Measurements from ENCODE around the gene TK2.
A peak's percentile ranks its signal among the peaks of the same experiment; 100 is the strongest.

Gene TK2

DNA sequence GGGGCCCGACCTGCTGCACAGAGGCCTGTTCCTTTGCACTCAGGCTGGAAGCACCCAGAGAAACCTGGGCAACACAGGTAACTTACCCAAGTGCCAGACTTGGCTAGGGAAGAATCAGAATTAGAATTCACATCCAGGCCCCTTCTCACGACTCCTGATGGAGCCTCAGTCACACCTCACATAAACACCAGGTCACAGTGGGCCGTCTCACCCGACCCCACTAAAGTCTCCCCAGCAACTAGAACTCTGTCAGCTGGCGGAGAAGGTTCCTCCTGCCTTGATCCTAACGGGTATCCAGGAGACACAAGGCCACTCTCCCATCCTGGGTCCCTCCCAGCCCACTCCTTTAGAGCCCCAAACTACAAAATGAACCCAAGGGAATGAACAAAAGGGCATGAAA, 6.4 kb downstream of the TK2 start:
- no peak for DNase-seq

DNA sequence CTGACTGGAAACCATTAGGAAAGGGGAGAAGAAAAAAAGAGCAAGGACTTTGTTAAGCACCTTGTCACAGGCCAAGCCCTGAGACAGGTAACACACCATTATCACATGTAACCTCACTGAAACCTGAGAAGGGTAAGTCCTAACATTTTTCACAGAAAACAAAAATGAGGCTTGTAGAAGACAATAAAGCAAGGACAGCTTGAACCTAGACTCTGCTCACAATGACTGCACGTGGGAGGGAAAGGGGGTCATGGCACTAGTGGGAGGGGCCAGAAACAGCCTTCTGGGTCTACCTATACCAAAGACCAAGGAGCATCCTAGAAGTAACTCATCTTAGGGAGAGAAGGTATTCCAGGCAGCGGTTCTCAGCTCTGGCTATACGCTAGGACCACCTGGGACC, 7.5 kb downstream of the TK2 start:
- no peak for DNase-seq

DNA sequence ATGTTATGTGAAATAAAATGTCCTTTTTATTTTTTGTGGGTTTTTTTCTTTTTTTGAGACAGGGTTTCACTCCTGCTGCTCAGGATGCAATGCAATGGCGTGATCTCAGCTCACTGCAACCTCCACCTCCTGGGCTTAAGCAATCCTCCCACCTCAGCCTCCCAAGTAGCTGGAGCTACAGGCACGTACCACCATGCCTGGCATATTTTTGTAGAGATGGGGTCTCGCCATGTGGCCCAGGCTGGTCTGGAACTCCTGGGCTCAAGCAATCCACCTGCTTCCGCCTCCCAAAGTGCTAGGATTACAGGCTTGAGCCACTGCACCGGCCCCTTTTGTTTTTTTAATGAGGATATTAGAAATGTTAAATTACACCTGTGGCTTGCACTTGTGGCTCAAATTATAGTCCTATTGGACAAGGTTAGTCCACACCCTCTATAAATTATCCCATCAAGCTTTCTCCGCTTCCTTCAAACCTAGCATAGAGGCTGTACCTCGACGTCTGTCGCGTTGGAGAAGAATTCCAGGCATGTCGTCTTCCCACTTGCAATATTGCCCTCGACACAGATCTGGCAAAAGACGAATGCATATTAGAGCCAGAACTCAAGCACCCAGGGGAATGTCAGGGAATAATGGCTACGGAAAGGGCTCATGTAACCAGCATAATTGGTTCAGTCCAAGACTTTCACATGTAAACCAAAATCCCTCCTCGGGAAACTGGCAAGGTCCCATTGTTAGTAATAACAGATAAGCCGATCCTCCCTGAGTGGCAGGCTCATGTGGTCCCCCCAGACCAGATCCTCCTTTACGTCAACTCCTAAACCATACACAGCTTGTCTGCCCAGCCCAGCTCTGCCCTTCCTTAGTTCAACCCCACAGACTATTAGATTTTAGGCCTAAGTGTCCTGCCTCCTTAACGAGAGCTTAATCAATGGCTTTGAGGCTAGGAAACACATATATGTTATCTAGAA, 8.2 kb downstream of the TK2 start:
- DNase-seq: no peak

DNA sequence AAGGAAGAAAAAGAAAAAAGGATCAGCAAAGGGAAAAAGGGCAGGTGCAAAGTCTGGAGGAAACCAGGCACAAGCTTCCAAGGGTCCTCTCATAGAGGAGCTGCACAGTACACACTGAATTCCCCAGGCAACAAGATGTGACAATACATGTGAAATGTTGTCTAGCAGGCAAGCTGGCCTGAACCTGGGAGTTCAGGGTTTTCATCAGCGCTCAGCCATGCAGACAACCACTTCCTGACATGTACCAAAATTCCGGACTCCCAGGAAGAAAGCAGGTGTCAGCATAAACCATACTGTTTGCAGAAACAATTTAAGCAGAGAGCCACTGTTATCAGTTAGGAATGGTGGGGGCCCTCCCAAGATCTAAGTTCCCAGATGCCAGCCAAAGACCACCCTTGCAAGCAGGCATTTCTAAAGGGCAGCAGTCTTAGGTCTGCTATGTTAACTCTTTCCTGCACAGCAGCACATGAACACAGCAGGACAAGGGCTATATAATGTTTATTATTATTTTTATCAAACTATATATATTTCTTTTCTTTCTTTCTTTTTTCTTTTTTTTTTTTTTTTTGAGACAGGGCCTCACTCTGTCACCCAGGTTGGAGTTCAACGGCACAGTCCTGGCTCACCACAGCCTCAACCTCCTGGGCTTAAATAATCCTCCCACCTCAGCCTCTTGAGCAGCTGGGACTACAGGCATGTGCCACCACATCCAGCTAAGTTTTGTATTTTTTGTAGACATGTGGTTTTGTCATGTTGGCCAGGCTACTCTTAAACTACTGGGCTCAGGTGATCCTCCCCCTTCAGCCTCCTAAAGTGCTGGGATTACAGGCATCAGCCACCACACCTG, 10.1 kb downstream of the TK2 start:
- no peak for DNase-seq

DNA sequence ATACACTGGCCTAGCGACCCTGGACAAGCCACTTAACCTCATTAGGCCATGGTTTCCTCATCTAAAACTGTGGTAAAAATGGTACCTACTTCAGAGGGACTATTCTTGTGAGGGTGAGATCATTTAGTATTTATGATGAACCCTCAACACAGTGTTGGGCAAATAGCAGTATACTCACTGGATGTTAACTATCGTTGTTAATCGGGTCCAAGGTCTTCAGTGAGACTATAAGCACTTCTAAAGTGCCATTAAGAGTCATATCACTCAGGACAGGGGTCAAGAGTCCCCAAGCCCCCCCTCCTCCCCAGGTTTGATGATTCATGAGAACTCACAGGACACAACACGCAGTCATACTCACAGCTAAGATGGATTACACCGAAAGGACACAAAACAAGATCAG, 11.0 kb downstream of the TK2 start:
- DNase-seq: no peak

DNA sequence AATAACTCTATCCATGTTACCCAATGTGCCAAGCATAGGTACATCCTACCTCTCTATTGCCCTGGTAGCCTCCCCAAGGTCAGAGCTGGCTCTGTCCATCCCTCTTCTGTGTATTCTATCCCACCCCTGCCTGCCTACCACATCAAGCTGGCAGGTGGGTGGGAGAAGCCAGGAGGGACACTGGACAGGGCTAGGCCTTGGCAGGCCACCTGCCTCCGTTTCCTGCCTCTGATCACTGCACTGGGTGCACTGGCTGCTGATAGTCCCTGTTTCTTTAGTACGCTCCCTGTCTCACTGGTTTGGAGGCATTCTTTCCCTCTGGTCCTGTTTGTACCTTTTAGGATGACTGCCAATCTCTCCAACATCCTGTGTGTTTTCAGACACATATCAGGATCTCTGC, 12.7 kb downstream of the TK2 start:
- no peak for DNase-seq

DNA sequence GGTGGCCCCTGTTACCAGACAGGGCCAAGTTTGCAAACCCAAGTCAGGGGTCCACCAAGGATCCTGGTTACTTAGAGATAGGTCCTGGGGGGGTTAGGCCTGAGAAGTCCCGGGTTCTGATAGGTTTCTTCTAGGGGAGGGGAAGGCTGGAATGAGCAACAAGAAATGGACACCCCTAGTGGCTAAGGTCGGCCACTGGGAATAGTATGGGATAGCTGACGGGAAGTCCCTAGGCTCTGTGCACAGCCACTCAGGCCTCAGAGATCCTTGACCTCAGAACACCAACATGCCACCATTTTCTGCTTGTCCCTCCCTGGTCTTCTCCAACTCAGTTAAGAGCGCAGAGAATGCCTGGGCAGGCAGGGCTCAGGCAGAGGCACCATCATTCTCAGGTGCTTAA, 13.4 kb downstream of the TK2 start:
- DNase-seq: no peak

DNA sequence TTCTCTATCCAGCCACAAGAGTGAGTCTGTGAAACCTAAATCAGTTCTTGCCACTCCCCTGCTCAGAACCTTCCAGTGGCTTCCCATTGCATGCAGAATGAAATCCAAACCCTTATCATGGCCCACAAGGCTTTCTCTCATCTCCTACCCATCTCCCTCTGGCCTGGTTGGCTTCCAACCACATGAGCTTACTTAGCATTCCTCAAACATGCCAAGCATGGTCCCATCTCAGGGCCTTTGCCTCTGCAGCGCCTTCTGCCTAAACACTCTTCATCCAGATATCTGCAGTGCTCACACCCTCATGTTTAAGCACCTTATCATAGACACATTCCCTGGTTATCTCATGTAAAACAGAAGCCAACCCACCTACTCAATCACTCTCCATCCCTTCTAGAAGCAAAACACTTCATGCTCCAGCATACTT, 15.5 kb downstream of the TK2 start:
- DNase-seq: no peak

DNA sequence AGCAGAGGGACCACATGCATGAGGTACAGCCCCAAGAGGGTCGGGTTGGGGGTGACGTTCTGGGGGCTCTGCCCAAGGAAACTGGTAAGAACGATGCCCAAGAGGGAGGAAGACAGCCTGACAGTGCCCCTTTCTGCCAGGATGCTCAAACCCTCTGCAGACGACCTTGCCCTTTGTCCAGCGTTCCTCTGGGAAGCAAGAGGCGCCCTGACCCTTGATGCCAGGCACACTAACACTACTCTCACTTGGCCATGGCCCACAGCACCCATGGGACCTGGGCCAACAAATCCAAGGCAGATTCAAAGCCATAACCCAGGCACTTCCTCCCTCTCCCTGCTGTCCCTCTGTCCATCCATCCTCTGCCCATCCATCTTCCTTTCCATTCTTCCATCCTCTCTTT, 20.4 kb downstream of the TK2 start:
- no peak for DNase-seq

DNA sequence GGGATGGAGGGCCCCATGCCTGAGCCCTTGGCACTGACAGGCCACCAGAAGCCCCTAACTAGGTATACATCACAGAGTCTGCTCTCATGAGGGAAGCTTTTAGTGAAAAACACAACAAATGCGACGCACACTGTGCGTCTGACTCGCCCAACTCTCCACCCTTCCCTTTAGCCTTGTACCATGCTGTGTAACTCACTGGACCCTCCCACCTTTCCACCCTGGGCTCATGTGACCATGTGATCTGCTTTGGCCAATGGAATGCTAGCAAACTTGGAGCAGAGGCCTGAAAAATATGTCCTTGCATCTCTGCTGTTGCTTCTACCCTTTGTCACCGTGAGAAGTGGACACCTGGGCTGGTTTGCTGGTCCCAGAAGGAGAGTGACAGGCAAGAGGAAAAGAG, 21.6 kb downstream of the TK2 start:
- no peak for DNase-seq

DNA sequence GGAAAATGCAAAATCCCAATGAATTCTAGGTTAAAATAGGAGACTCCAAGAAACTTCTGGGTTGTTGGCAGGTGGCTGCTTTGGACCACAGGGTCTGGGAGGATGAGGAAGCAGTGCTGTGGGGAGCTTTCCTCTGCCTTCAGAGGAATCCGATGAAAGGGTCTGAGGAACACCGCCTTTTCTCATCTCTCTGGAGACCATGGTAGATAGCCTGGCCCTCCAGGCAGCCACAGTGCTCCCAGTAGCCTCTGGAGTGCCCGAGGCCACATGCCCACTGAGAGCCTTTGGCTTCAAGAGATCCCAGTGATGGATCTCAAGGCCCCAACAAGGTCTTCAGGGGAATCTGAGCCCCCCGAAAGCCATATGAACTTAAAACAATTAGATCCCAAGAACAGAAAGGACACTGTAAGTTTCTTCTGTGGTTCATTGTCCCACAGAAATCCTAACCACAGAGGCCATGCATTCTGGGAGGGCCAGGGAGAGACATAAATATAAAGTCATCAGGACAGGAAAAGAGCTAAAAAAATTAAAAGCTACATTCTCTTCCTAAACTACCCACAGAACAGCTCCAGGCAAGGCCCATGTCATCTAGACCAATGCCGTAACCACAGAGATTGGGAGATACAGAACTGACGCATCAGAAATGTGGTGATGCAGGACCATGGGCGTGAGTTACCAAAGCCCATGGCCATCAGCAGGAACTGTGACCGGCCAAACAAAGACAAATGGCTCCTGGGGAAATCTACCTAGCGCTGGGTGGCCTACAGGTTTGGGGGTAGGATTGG, 24.3 kb downstream of the TK2 start:
- DNase-seq: no peak

DNA sequence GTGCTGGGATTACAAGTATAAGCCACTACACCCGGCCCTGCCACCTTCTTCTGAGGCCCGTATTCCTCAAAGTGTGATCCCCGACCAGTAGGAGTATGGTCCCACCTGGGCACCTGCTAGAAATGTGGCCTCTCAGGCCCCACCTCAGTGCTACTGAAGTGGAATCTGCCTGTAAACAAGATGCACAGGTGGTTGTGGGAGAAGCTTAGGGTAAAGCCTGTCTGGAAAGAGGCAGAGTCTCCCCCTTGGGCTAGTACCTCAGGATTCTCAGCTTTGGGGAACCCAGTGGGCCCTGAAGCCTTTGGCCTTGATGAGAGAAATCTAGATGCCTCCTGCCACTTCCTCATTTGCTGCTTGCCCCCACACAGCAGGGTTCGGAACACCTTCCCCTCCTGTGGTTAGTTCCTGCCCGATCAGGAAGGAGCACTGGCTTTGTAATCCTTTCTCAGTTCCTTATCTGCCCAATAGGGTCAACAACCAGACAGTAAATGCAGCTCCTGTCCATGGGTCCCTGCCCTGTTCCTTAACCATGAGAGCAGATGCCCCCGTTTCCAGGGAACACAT, 25.2 kb downstream of the TK2 start:
- DNase-seq: no peak

DNA sequence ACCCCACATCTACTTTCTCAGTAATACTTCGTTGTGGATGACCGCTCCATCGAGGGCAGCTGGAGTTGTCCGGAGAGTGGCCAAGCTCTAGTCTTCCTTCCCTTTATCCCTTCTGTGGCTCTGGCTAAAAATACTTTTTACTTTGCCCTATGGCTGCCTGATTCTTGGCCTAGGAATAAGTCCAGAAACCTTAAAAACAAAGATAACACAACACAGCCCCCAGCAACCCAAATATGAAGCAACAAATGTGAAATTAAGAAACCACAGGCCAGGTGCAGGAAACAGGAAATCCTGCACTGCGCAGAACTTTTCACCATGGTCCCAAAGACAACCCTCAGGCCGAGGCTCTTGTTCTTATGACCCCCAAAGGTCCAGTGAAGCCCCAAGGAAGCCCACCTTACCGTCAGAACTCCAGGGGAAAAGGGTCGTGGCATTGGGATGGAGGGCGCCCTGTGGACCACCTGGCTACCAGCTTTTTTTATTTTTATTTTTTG, 26.0 kb downstream of the TK2 start:
- DNase-seq: peak; percentile 24

DNA sequence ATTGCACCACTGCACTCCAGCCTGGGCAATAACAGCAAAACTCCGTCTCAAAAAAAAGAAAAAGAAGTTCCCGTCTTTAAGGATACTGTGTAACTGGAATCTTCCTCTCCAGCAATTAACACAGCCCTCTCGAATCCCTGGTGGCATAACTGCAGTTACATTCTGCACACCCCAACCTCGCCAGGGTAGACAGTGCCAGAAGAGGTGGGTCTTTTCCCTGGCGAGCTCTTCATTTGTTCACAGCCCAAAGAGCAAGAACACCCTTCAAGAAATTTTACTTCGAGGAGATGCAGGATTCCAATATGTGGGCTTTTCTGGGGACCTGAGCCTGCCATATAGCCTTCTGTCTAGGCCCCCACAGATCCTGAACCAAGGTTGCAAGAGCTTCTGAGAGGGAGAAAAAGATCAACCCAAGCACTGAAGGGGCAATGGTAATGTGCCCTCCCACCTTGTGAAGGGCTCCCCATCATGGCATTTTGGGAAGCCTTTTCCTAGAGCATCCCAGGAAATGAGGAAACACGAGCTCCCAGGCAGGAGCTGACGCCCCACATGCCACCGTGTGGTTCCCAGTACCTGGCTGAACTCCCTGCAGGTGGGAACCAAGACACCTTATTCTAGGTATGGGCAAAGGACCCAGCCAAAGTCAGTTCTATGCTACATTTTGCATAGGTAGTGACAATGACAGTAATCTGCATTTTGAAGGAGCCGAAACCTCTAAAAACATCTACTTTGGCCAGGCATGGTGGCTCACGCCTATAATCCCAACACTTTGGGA, 26.9 kb downstream of the TK2 start:
- no peak for DNase-seq

DNA sequence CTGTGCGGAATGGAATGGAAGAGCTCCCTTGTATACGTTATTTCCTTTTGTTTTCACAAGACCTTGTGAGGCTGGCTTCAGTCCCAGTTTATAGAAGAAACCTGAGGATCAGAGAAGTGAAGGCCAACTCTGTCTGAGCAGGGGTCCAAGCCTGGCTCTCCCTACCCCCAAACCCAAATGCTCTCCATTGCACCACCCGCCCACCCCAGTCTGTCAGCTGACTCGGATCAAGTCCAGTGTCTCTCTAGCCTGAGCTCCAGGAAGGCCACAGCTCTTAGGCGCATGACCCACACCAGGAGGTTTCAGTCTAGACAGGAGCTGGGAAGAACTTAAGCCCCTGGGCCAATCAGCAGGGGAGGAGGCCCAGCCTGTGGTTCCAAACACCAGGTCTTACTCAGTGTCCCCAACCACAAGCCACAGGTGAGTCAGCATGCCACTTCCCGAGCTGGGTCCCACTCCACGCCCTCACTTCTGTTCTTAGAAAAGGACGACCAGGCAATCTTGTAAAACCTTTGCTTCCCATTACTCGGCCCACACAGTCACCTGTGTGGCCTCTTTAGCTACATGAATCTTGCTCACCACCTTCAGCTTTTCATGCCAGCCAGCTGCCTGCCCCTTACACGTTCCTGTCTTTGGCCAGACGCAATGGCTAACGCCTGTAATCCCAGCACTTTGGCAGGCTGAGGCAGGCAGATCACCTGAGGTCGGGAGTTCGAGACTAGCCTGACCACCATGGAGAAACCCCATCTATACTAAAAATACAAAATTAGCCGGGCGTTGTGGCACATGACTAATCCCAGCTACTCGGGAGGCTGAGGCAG, 27.8 kb downstream of the TK2 start:
- DNase-seq: peak; percentile 86

DNA sequence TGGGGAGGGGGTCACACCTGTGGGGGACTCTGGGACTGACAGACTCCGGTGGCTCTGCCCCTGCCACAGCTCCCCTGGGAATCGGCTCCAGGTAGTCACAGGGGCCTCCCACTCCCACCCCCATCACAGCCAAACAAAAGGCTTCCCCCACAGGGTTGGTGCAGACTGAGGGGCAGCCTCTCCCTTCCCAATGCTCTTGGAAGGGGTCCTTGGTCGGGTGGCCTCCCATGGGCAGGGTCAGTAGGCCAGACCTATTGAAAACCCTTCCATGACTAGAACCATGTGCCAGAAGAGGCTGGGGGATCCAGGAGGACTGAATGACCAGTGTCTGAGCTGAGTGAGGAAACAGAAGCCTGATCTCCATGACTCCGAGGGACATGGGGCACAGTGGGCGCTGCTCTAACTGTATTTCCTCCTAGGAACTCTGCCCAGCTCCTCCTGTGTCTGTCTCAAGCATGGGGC, 28.6 kb downstream of the TK2 start:
- no peak for DNase-seq

DNA sequence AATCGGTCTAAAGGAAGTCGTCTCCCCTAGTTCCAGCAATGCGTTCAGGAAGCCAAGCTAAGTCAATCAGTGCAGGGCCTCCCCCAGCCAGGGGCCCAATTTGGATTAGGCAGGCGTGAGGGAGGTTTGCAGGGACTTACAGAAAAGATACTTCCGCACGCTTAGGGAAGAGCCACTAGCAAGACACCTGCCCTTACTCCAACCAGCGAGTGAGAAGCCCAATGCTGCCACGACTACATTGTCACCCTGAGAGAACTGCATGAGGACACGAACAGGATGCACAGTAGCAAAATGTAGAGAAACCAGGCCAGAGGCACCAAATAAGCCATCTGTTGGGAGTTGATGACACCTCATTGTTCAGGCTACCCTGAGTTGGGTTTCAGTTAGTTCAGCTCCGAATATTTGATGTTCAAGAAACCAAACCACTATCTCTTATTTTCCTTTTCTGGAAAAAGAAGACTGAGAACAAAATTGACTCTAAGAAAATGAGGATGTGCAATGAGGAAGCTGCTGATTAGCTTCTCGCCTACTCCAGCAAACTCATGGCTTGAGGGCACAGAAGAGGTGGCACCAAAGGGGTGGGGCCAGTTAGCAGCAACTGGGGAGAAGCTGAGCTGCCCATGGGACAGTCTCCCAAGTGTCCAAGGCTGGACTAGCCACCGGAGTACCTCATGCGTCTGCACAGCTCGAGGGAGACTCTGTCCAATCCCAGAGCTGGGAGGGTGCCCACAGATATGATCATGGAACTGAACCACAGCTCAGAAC, 29.3 kb downstream of the TK2 start:
- DNase-seq: no peak

DNA sequence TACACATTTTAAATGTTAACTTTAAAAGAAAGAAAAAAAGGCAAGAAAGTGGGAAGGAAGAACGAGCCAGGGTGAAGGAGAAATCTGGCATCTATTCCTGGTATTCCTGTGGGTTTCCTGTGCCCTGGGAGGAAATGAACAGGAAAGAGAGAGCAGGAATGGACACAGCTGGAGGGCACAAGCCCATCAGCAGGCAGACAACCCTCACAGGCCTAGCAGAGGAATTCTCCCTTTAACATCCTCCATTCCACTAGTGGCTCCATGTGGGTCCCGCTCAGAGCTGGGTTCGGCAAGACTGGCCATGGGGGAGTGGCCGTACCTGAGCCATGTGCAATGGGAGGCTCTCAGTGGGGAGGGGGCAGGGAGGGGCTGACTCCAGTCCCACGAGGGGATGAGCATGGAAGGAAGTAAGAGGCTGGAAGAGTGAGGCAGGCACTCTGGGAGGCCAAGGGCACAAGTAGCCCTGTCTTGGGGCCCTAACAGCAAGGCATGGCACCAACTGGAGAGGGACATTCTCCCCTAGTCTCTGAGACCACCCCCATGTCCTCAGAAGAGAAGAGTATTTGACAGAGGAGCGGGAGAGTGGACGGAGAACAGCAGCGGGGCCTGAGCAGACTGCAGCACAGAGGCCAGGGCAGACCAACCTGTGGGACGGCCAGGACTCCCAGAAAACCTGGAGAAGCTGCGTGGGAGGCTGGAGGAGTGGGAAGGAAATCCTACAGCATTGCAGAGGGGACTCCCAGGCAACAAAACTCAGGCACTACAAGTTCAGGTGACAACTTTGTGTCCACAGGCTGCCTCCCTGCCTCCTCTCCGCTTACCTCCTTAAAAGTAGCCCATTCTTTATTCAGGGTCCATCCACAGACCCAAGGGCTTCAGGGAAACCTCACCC, 30.2 kb downstream of the TK2 start:
- no peak for DNase-seq
